Dermis microvascular lymphatic vessel endothelial cell (primary cell): ENCODE measurements around the gene RORB. TPM values are rescaled to one million over a fixed set of nuclear protein-coding genes. Genes with fewer than 3 reads are reported as not detected.

ENCODE experiments used
- DNase-seq, 2 donors: peaks; one replicate each; pipeline versions ENCODE4 v3.0.0 to v3.0.0-alpha.2; 2010; ENCODE audit warnings: low read depth in 2 of 2
- total RNA-seq: library from RNA; depleted of rRNA; stranded (reverse); fragments of >200 nt; gene quantifications from 2 replicates; pipeline ENCODE4 v1.2.1, GENCODE V29; 2014

Gene RORB
- total RNA-seq, 1 donor from 2014 or later, result not detected

DNA sequence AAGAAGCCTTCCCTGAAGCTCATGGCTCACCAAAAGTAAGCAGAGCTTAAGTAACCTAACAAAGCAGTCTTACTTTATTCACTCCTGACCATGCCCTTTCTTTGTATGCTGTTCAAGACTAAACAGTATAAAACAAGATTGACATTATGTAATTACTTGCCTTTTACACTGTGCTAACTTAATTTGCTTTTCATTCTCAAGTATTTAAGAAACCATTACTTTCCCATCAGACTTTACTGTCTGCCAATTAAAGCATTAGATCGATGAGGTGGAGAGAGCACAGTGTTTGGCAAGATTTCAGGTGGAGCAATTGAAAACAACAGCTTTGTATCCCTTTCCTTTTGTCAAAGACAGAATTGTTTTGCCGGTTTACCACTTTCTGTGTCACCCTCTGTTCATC, 98.2 kb downstream of the RORB start:
- DNase-seq, result no peak

DNA sequence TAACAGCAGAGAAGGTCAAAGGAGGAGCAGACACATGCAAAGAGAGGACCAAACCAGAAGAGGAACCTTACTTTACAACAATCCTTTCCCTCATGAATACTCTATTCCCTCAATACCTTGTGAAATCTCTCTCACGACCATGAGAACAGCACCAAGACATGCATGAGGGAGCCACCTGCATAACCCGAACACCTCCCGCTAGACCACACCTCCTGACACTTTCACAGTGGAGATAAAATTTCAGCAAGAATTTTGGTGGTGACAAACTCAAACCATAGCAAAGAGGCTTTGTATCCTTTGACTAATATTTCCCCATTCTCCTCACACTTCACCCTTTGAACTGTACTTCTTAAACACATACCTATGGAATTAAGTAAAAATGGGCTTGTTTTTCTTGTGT, 101.7 kb downstream of the RORB start:
- DNase-seq, result no peak

DNA sequence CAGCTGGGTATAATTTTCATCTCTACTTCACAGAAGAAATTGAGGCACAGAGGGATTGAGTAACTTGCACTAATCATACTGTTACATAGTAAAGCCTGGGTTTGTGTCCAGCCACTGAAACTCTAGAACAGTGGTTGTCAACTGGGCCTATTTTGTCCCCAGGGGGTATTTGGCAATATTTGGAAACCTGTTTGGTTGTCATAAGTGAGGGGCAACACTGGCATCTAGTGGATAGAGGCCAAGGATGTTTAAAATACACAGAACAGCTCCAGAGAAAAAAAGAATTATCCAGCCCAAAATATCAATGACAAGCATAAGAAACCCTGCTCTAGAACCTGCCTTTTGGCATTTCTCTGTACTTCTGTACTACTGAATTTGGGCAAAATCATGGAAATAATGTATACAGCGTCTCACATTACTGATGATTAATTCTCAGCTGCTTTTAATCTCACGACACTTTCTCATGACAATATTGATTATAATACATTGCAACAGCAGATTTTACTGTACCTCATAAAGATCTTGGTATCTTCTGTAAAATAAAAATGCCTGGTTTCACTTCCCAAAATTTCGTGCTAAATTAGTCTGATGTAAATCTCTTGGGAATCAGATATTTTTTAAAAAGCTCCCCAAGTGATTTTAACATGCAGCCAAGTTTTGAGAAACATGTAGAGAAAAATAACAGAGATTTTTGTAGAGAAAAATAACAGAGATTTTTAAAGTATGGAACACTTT, 112.7 kb downstream of the RORB start:
- no peak for DNase-seq

DNA sequence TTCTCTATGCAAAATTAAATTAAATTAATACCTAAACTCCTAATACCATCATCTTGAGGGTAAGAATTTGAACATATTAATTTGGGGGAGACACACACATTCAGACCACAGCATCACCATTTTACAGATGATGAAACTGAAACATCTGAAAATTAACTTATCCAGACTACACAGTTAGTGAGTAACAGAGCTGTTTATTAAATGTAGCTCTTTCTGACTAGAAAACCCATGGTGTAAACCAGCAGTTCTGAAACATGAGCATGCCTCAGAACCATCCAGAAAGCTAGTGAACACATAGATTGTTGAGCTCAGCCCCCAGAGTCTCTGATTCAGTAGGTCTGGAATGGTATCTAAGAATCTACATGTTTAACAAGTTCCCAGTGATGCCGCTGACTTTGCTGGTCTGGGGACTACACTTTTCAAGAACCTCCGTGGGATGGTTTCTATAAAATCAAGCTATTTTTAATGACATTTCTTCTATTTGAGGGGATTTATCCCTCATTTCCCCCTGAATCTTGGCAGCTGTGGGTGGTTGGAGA, 113.5 kb downstream of the RORB start:
- DNase-seq, result no peak

DNA sequence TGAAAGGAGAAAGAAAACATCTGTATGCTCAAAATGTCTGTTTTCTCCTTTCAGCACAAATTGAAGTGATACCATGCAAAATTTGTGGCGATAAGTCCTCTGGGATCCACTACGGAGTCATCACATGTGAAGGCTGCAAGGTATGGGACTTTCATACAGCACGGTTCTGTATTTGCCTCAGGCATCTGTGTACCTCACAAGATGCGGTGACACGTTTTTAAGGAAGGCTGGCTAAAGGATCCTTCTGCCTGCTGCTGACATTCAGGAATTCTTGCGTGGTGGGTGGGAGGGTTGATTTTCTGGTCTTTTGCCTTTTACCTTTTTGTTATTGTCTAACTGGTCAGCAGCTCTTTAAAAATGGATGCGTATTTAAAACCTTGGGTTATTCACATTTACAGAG, 133.1 kb downstream of the RORB start:
- DNase-seq, result no peak

DNA sequence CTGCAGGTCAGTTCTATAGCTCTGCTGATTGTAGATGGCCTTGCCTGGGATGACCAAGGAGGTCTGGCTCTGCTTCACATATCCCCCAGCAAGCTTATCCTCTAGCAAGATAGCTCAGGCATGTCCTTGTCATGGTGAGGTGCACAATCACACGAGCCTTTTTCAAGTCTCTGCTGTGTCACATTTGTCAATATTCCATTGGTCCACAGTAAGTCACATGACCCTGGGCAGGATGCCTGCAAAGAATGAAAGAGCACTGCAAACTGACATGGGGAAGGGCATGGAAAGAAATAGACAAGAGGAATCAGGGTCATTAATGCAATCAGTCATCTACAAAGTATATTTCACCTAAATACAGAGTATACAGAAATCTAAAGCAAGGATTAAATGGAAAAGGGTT, 142.0 kb downstream of the RORB start:
- no peak for DNase-seq

DNA sequence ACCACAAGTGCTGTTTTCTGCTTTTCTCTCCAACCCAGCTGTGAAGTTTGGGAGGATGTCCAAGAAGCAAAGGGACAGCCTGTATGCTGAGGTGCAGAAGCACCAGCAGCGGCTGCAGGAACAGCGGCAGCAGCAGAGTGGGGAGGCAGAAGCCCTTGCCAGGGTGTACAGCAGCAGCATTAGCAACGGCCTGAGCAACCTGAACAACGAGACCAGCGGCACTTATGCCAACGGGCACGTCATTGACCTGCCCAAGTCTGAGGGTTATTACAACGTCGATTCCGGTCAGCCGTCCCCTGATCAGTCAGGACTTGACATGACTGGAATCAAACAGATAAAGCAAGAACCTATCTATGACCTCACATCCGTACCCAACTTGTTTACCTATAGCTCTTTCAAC, 145.2 kb downstream of the RORB start:
- DNase-seq, result no peak

DNA sequence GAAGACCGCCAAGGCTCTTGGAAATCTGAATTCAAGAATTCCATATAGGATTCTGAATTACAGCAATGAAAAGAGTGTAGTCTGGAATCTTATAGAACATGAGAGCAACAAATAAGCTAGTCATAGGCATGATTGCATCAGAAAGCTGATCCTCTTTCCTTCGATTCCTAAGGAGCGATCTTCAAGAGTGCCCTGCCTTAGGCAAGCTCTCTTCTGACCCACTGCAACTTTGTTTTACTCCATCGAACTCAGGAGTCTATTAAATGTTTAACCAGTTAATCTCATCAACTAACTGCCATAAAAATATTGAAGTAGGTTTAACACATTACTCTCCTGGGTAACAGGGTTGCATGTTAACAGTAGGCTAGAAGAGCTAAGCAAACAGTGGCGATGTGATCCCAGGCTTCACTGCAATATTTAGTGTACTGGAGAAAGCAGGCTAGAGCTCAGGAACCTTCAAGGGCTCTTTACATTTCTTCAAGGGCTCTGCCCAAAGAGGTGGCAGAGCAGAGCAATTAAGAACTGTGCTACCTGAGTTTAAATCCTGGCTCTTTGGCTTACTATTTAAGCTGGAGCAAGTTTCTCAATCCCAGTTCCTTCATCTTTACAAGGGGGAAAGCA, 146.3 kb downstream of the RORB start:
- DNase-seq, result no peak

DNA sequence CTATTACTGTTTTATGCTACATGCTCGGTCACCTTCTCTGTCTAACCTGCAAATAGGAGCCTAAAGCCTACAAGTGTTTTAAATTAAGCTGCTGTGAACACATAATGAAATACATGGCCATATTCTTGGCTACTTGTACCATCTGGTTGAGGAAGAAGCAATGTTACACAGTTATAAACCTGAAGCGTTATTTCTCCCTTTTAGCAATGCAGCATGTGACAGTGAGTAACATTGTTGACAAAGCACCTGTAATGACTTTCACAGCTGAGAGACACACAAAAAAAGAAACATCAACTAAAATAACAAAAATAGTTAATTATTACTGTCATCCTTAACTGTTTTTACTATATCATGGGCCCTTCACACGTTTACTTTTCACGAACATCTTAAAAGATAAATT, 146.9 kb downstream of the RORB start:
- DNase-seq, result no peak

DNA sequence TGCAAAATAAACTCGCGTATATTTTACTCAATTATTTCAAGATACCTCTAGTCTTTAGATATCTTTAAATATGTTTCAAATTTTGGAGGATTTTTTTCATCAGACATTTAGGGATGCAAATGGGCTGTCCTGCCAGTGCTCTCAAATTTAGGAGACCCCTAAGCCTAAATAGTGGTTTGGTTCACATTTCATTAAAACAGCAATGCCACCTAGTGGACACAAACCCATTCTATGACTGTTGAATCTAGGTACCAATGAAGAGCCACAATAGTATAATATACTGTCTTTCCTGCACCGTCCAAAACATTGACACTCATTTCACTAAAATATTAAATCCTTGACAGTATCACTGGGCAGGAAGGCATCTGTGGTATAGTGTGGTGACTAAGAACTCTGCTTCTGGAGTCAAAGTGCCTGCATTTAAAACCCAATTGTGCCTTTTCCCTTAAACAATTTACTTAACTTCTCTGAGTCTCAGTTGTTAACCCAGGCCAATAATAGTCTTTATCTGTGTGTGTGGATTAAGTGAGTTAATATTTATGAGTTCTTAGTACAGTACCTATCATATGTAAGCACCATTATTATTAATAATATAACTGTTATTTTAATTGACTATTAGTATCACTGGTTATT, 148.0 kb downstream of the RORB start:
- DNase-seq, result peak; percentile 1 to 15

DNA sequence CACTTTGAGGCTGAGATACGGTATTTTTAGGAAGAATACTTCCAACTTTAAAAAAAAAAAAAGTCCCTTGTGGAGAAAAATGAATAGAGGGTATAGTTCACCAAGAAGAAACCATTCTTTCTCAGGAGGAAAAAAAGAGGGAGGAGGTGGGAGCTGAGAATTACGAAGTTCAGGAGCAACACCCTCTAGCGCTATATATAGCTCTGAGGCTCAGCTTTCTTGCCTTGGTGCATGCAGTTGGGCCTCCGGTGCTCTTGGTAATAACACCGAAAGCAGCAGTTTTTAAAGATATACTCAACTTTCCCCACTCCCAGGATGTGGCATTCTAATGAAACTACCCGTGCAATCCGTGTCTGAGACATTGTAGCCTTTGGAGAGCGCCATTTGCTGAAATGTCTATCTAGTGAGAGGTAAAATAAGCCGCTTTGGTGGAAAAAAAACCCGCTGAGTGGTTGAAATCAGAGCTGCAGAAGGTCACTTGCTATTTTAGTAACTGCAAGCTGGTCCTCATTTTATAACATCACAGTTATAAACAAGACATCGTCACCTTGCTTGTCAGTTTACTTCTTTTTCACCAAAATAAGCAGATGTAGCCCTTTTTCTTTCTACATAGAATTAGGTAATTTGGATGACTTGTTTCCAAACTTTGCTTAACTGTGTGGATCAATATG, 156.4 kb downstream of the RORB start:
- no peak for DNase-seq

DNA sequence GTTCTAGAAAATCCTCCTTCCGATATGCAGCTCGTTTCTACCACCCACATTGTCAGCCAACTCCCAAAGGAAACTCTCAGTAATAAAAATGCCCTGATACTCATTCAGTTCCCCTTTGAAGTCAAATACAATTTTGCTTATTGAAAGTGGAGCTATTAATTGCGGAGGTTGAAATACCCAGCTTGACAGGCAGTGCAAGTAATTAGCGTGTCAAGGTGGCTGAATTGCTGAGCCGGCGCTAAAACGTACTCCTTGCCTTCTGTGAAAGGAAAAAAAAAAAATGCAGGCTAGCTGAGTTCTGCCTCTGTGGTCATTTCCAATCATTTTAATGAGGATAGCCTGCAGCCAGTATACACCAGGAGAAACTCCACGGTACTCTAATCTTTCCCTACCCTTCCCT, 165.5 kb downstream of the RORB start:
- DNase-seq, result no peak

DNA sequence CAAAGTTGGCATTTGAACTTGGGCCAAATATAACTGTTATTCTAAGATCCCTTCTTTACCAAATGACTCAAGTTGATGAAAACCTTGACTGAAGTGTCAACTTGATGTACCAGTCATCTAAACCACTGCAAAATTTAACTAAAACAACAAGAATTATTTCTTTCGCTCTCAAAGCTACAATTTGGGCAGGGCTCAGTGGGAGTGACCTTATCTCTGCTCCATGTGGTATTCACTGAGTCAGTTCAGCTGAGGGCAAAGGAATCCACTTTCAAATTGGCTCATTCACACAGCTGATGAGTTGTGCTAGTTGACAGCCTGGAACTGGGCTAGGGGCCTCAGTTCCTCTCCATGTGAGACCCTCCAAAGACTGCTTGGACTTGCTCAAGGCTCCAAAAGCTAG, 166.3 kb downstream of the RORB start:
- DNase-seq, result no peak

DNA sequence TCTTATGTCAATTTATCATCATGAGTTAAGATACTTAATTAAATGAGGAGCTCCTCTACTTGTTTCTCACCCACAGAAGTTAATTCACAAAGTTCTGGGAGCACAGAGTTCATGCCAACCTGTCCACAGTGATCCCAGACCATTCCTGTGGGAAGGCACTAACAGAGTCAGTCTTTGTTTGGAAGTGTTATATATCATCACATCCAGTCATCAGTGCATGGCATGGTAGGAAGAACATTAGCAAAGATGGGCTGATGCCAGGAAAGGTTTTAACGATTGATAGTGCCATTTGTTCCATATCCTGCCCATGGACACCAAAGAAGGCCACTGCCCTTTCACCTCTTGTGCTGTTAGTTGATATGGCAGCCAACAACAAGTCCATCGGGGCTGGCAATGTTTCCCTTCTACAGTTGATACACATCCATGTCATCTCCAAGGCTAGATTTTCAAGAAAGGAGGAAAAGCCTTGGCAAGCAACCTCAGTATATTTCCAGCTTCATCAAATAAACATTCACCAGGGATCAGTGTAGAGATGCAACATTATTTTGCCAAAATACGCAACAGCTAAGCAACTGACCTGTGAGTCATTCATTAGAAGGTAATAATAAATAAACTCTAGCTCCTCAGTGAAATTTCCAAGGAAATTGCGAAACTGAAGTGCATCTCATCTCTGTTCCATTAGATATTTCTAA, 169.6 kb downstream of the RORB start:
- DNase-seq, result no peak

DNA sequence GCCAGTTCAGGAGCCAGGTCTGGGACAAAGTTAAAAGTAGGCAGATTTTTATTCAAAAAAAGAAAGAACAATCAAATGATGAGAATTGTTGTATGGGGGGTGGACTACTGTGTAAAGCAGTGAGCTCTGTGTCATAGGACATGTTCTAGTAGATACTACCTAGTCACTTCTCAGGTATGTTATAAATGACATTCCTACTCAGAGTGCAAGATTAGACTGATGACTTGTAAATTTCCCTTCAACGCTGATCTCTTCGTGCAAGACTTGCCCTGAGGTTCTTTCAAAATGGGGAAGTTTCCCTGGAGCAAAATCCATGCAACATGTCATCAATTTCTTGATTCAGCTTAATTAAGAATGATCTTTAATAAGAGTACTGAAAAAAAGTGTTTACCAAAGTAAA, 175.1 kb downstream of the RORB start:
- no peak for DNase-seq

DNA sequence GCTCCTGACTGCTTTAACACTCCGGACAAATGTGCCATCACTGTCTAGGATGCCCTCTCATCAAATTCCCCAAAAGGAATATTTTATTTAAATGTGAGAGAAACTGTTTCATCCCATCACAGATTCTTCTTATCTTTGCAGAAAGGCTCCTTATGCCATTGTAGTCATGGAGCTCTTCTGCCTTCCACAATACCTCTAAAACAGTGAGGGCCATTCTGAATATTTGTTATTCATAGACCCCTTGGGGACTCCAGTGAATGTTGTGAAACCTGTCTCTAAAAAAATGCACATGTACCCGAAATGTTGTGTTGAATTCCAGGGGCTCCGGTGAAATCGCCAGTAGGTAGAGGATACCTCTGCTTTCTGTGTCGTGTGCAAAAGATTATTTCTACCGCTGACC, 176.9 kb downstream of the RORB start:
- no peak for DNase-seq

DNA sequence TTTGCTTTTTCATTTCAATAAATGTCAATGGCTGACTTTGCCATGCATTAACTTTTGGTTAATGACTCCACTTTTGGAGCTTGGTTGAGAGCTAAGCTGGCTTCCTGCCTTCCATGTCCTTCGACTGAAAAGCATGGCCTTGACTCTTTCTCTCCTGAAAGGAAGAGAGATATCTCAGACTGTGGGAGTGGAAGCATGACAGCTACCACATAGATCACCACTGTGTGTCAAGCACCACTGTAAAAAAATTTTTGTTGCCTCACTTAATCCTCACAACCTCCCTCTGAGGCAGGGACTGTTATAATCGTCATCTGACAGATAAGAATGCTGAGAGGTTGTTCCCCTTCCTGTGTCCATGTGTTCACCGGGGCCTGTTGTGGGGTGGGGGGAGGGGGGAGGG, 184.8 kb downstream of the RORB start:
- no peak for DNase-seq

DNA sequence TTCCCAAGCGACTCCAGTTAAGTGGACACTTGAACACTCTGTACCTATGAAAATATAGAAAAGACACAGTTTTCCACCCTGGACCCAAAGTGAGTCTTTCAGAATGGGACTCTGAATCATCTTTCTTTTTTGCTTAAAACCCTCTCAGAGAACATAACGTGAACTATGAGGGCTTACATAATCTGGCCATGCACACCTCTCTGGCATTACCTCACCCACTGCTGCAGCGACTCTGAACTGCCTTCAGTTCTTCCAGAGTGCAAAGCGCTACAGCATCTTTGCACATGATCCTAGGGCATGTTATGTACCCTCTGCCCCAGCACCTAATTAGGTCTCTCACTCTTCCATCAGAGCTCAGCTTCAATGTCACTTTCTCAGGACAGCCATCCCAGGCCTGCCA, 186.2 kb downstream of the RORB start:
- DNase-seq, result no peak

DNA sequence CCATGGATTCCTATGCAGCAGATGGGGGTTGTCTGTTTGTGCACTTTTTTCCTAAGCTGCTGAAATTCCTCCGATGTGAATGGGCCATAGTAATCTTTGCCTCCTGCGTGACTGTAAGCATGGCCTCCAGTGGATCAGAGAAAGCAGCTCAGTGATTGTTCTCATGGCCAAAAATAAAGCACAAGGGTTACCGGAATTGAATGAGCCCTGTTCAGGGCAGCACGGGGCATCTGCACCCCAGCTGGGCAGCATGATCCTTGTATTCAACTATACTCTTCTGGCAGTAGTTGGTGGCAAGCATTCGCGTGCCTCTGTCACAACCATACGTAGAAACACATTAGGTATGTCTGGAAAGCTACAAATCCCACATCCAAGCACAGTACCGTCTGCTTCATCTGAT, 193.9 kb downstream of the RORB start:
- DNase-seq, result no peak

DNA sequence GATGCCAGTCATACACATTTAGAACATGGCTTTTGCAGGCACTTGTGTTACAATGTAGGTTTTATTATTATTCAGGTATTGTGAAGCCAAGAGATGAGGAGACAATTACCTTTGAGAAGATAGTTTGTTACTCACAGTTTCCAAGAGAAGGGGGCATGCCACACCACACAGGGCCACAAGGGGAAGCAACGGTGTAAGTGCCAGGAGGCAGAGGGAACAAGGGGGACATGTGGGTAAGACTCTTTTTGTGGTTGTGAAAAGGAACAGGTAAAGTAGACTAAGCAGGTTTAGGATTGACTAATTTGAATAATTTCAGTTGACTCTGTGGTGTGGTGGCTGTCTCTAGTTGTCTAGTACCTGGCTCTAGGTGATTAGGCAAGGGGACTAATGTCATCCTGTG, 199.4 kb downstream of the RORB start:
- DNase-seq, result no peak

DNA sequence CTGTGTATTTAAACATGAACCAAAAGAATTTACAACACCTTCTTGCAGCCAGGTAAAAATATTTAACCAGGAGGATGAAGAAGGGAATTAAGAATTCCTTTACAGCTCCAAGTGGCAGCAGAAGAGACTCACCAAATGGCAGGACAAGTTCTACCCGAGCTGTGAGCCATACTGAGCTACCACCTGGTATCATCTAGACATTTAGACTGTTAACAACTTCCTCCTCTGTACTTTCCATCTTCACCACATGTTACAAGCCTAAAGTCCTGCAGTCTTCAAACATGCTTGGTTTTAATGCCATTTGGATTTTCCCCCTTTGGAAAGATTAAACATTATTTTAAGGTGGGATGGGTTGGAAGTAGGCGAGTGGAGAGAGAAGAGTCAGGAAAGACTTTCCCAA, 200.4 kb downstream of the RORB start:
- no peak for DNase-seq

DNA sequence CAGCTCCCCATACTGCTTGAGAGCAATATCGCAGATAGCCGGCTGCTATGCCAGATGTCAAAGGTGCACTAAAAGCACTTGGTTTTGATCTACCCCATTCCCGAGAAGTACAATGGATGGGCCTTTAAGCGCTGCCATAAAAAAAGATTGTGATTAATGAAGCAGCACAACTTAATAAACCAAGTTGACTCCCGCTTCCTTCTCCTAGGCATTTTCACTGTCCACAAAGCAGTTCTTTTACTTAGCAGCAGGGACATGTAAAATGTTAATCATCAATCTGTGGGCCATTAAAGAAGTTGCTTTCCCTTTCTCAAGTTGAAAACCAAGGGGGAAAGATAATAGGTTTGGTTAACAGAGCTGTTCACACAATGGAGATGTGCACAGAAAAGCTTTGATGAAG, 214.2 kb downstream of the RORB start:
- DNase-seq, result no peak
